Measurements from ENCODE around the gene STUM.
"Not testable (repeated sequence)": the region's sequence is repeated elsewhere in the genome, so short reads cannot be mapped to it uniquely, and the experiment has no call there.

The STUM gene

GRCh38 chr1:226579781-226580323 is 31.3 kb downstream of the STUM start:
- FAIRE-seq: no peak

GRCh38 chr1:226580625-226581270 is 32.2 kb downstream of the STUM start:
- no peak for FAIRE-seq
- no peak for DNase-seq (ENCODE audit: insufficient read length, low spot score)

More at GRCh38 chr1:226579781-226580323, 31.3 kb downstream of the STUM start:
- no peak for DNase-seq (ENCODE audit: insufficient read length, low spot score)

DNA sequence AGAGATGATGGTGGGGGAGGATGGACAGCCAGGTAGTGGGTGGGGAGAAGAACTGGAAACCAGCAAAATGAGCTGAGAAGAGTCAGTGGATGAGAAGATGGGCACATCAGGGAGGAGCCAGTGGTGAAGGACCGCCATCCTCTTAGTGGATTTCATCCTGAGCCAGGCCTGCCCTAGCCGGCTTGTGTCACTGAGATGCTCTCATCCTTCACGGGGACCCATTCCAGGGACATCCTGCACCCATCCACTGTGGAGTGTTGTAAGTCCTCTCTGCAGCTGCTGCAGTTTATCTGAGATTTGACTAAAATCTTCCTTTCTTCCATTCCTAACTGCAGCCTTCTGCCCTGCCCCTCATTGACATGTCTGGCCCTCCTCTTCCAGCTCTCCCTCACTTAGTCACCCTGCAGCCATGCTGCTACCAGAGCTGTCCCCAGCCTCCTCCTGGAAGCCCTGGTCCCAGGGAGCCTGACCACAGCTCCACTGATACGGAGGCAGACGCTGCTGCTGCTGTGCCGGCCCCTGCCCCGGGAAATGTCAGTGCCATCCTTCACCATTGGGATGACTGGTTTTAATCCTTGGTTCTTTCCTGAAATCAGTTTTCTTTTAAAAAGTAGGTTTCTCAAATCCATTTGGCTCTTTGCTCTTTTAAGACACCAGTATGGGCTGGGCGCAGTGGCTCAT is 33.2 kb downstream of the STUM start:
- FAIRE-seq (no peak), DNase-seq (ENCODE audit: insufficient read length, low spot score) (no peak)

DNA sequence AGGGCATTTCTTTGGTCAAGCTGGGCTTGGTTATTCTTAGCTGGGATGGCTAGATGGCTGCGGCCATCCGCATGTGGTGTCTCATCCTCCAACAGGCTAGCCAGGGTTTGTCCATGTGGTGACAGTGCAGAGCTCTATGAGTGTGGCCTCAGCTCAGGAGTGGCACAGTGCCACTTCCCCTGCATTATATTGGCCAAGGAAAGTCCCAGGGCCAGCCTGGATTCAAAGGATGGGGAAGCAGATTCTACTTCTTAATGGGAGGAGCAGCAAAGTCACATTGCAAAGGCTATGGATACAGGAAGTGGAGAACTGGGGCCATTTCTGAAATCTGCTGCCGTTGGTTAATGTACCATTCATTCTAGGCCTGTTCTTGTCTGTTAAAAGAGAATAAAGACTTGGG is 34.4 kb downstream of the STUM start:
- no peak for FAIRE-seq
- DNase-seq (ENCODE audit: insufficient read length, low spot score): no peak

GRCh38 chr1:226584164-226584563 is 35.6 kb downstream of the STUM start:
- DNase-seq (ENCODE audit: insufficient read length, low spot score) (no peak), FAIRE-seq (no peak)

- DNase-seq (ENCODE audit: insufficient read length, low spot score) (no peak), FAIRE-seq (no peak)
These were observed 37.6 kb downstream of the STUM start for GRCh38 chr1:226586116-226586515.

DNA sequence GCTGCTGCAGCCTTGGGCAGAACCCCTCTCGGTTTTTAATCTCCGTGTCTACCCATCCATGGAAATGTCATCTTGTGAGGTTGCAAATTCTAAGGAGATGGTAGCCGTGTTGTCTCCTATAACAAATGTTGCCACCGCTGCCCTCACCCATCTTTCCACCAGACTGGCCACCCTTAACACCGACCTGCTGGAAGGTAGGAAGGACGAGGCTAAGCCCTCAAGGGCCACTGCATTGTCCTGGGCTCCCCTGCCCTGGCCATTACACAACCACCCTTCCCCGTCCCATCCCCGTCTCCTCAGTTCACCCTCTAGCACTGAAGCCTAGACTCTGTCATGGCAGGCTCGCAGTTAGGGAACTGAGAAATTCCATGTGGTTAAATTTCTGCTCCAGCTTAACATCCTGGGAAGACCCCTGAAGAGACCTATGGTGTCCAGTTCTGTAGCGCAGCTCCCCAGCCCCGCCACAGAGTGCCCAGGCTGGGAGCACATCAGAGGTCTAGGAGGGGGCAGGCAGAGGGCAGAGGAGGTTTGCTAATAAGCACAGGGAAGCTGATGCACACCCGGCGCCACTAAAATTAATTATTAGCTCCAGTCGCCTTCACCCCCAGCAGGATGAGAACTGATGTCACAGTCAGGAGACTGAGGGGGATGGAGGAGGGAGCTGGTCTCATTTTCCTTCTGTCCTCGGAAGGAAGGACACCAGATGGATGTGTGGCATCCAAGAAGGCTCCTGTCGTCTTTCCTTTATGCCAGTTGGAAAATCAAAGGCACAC is 38.3 kb downstream of the STUM start:
- no peak for DNase-seq (ENCODE audit: insufficient read length, low spot score)
- no peak for FAIRE-seq

DNA sequence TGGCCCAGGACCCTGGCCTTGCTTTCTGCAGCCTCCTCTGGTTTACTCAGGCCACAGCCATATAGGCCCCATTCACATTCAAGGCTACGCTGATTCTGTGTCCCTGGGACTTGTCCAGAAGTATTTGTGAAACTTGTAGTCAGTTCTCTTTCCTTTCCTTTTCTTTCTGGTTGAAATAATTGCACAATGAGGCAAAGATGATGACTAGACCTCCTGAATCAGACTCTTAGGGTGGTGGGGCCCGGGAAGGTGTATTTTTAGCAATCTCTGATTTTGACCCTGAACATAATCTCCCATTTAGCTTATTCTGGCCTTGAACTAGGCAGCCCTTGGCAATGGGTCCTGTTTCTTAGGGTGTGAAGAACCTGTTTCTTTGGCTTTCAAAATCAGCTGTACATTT is 39.9 kb downstream of the STUM start:
- FAIRE-seq (no peak), DNase-seq (ENCODE audit: insufficient read length, low spot score) (no peak)

- DNase-seq (ENCODE audit: insufficient read length, low spot score) (no peak), FAIRE-seq (no peak)
These were observed 40.6 kb downstream of the STUM start for GRCh38 chr1:226589008-226589733.

DNA sequence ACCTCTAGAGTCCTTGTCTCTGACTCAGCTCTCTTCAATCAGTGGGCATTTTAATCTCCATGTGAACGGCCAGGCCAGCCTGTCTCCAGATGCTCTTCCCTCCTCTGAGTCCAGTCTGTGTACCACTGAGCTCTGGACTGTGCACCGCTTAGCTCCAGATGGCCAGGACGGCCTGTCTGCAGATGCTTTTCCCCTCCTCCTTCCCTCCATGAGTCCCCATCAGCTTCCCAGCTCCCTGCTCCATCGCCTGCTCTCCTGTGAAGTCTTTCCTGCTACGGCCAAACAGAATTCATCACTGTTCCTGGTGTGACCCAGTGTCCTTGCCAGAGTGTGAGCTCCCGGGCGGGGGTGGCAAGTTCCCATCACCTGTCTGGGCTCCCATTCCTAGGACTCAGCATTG is 42.0 kb downstream of the STUM start:
- no peak for FAIRE-seq
- no peak for DNase-seq (ENCODE audit: insufficient read length, low spot score)

GRCh38 chr1:226593541-226593940 is 45.0 kb downstream of the STUM start:
- DNase-seq (ENCODE audit: insufficient read length, low spot score) (no peak), FAIRE-seq (no peak)

DNA sequence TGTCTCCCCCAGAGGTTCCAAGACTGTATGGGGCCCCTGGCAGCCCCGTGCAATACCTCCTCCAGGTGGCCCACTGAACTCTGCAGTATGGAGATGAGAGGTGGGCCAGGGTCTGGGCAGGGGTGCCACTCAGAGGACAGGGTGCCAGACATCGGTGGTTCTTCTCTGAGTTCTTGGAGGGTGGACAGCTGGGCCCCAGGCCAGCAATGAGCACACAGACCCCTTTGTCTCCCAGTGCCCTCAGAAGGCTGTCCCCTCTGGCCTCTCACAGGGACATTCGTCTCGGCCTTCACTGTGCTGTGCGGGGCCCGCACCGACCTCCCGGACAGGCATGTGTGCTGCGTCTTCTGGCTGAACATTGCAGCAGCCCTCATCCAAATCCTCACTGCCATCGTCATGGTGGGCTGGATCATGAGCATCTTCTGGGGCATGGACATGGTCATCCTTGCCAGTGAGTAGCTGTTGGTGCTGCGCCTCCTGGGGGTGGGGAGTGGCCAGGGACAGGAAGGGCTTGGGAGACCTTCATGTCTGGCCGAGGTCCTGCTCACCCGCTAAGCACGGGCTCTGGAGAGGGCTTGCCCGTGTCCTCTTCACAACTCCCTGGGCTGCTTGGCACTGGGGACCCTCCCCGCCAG is 48.1 kb downstream of the STUM start:
- FAIRE-seq (no peak), DNase-seq (ENCODE audit: insufficient read length, low spot score) (no peak)

DNA sequence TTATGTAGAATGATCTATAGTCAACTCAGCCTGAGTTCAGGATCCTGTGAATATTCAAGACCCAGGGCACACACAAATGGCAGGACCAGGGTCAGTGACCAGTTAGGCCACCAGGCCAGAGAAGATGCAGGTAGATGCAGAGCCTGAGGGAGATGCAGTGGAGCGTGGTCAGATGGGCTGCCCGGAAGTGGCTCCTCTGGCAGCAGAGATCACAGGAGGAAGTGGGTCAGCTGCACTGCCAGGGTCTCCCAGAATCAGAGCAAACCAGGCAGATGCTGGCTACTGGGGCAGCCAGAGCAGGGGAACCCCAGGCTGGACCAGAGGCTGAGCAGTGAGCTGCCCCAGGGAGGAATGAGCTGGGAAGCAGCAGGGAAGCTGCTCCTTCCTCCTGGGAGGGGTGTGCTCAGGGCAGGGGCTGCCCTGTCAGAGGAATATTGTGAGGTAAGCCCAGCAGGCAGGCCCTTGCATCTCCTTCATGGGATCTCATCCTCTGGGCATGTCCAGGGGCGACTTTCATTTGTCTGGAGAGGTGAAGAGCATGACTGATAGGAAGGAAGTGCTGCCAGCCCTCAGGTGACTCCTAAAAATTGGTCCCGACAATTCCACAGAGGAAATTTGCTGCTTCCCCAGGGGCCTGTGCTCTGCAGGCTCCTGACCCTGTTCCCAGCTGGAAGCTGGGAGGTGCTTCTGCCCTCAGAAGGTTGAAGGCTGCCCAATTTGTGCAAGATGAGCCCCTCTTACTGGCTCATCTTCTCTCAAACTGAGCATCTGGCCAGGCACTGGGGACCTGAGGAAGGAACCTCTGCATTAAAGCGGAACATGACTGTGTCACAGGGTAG is 49.3 kb downstream of the STUM start:
- no peak for FAIRE-seq
- DNase-seq (ENCODE audit: insufficient read length, low spot score): no peak

- FAIRE-seq (no peak), DNase-seq (ENCODE audit: insufficient read length, low spot score) (no peak)
These were observed 49.9 kb downstream of the STUM start for GRCh38 chr1:226598455-226598849.

DNA sequence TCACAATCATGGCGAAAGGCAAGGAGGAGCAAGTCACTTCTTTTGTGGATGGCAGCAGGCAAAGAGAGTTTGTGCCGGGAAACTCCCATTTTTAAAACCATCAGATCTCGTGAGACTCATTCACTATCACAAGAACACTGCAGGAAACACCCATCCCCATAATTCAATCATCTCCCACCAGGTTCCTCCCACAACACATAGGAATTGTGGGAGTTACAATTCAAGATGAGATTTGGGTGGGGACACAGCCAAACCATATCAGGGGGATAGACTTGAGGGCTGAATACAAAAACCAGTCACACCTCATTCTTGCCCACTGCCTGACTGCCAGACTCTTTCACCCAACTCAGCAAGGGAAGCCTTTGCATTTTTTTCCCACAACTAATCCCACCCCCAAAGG is 50.4 kb downstream of the STUM start:
- not testable (repeated sequence) for FAIRE-seq

DNA sequence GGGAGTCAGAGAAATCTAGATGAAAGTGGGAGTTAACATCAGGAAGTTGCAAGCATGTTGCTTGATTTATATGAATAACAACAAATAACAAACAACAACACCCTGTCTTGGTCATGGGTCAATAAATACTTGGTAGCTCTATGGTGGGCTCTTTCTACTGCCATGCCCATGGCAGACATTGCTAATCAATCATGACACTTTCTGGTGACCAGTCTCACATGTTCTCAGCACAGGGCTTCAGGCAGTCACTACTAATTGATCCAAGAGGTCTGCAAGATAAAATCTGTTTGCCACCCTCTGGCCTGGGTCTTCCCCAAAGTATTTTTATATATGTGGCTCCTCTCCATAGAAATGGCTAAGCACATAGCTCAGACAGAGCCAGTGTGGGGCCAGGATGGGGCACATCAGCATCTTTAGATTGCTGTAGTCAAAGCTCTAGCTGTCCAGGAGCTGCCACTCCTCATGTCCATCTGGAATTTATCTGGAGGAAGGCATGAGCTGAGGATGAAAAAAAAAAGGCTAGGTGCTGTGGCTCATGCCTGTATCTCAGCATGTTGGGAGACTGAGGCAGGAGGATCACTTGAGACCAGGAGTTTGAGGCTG is 51.2 kb downstream of the STUM start:
- DNase-seq (ENCODE audit: insufficient read length, low spot score) (no peak), FAIRE-seq (no peak)

More for the DNA sequence above, 50.4 kb downstream of the STUM start:
- DNase-seq (ENCODE audit: insufficient read length, low spot score): not testable (repeated sequence)

DNA sequence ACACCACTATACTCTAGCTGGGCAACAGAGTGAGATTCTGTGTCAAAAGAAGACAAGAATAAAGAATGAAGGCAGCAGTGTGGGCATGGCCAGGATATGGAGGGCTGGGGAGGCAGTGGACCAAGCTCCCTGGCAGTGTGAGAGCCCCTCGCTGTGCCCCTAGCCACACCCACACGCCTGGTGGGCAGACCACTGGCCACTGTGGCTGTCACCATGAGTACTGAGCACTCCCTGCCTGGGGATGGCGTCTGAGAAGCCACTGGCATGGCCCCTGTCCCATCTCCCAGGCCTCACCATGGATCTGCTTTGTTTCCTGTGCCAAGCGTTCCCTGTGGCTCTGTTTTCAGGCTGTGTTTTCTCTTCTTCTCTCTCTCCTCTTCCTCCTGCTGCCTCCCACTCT is 51.7 kb downstream of the STUM start:
- FAIRE-seq (no peak), DNase-seq (ENCODE audit: insufficient read length, low spot score) (no peak)

- DNase-seq (ENCODE audit: insufficient read length, low spot score) (no peak), FAIRE-seq (no peak)
These were observed 52.9 kb downstream of the STUM start for GRCh38 chr1:226601456-226601855.

All from GM19239 (cell line).